GM12878 (cell line): ENCODE data around the gene ADGRG1. TPM values are rescaled to one million over a fixed set of nuclear protein-coding genes. Genes with fewer than 3 reads are reported as not detected.
A peak's percentile ranks its signal among the peaks of the same experiment; 100 is the strongest.

Experiments
- BACH1 ChIP-seq: fragments of 450-650 bp; IDR thresholded peaks from 2 replicates; pipeline ENCODE4 v1.6.1; 2017; ENCODE audit warnings: mild to moderate bottlenecking, borderline replicate concordance
- BCLAF1 ChIP-seq: fragments of 450-650 bp; IDR thresholded peaks from 2 replicates; pipeline ENCODE4 v1.6.1; 2017; ENCODE audit warnings: antibody characterized with exemption, mild to moderate bottlenecking, moderate library complexity
- DPF2 ChIP-seq: fragments of 450-650 bp; IDR thresholded peaks from 2 replicates; pipeline ENCODE4 v1.6.1; 2017; ENCODE audit warnings: mild to moderate bottlenecking
- HDAC6 ChIP-seq: fragments of 200-600 bp; sonication (generic); IDR thresholded peaks from one replicate; pipeline ENCODE4 v1.8.0; 2017; ENCODE audit warnings: antibody characterized with exemption; ENCODE audit not compliant: unreplicated experiment
- NFXL1 ChIP-seq: fragments of 450-650 bp; IDR thresholded peaks from 2 replicates; pipeline ENCODE4 v1.6.1; 2017; ENCODE audit warnings: antibody characterized with exemption, mild to moderate bottlenecking, borderline replicate concordance
- NFYB ChIP-seq: IDR thresholded peaks from 2 replicates; pipeline ENCODE4 v1.6.1; 2011; ENCODE audit warnings: low read depth, mild to moderate bottlenecking, low read length, improper control_type of control experiment, moderate library complexity; ENCODE audit not compliant: insufficient read depth
- NR2C2 ChIP-seq: IDR thresholded peaks from 2 replicates; pipeline ENCODE4 v1.6.1; 2011; ENCODE audit warnings: borderline replicate concordance, low read depth; ENCODE audit not compliant: control insufficient read depth, insufficient read length
- PML ChIP-seq: IDR thresholded peaks from 2 replicates; pipeline ENCODE4 v1.6.1; 2012; ENCODE audit warnings: low read length, inconsistent platforms
- SKIL ChIP-seq: fragments of 450-650 bp; IDR thresholded peaks from 2 replicates; pipeline ENCODE4 v1.6.1; 2017; ENCODE audit warnings: mild to moderate bottlenecking, low read depth, inconsistent platforms; ENCODE audit not compliant: poor library complexity, severe bottlenecking
- STAT3 ChIP-seq: IDR thresholded peaks from 2 replicates; pipeline ENCODE4 v1.6.1; 2011; ENCODE audit warnings: low read depth, low read length, improper control_type of control experiment
- USF1 ChIP-seq: IDR thresholded peaks from 2 replicates; pipeline ENCODE4 v1.6.1; 2011; ENCODE audit warnings: borderline replicate concordance, low read depth, mild to moderate bottlenecking, moderate library complexity, mixed read lengths, low read length; ENCODE audit not compliant: insufficient read depth; ENCODE audit errors: extremely low read length
- ZNF592 ChIP-seq: fragments of 450-650 bp; IDR thresholded peaks from 2 replicates; pipeline ENCODE4 v1.6.1; 2017; ENCODE audit warnings: mild to moderate bottlenecking, moderate library complexity
- polyA plus RNA-seq, 11 experiments: library from polyadenylated mRNA; depleted of rRNA in 4 of 11; unstranded in 6 of 11; stranded (reverse) in 5 of 11; fragments of >200 nt; fragmentation: Nextera tagmentation in 4 of 11; fragmentation: Illumina TruSeq in 1 of 11; extraction: Ambion mirVana in 4 of 11; extraction: Trizol in 1 of 11; gene quantifications; 1 replicate in 1 of 11; 2 replicates in 10 of 11; pipeline versions ENCODE4 v1.2.1 to v1.2.3, GENCODE V29; 2011 to 2016; ENCODE audit warnings: inconsistent platforms in 2 of 11, missing spikeins in 2 of 11, low read depth in 1 of 11
- total RNA-seq, 4 experiments: library from RNA; depleted of rRNA in 3 of 4; stranded (reverse); fragments of >200 nt in 3 of 4; fragmentation: Illumina TruSeq in 1 of 4; extraction: Trizol in 1 of 4; gene quantifications; 2 replicates each; pipeline versions ENCODE4 v1.2.1 to v1.2.3, GENCODE V29; 2013 to 2021
- TF ChIP-seq, protein P1 (sequence below): fragments of 150-350 bp; IDR thresholded peaks from 2 replicates; pipeline ENCODE4 v1.6.1; 2016; ENCODE audit warnings: low read depth, low read length
- TF ChIP-seq, protein P2 (sequence below): IDR thresholded peaks from 2 replicates; pipeline ENCODE4 v1.6.1; 2012; ENCODE audit warnings: low read depth, low read length, improper control_type of control experiment

Gene ADGRG1
- total and polyA plus RNA-seq, 10 of the 15 experiments (the other 5 are each of a cell fraction or from before 2014, with no cell fraction given), result 0.07 to 2.0 (median 0.75) TPM

- TF ChIP-seq USF1 (no peak), NFYB (0 out of 2 replicates have a peak, but pooled peaks have one; percentile 45), BCLAF1 (no peak), DPF2 (peak; percentile 96), BACH1 (peak; percentile 79; the same call in 1 of the 2 replicates), HDAC6 (no peak), STAT3 (no peak), SKIL (peak; percentile 82), ZNF592 (no peak), NFXL1 (no peak), NR2C2 (no peak), PML (peak; percentile 68; the same call in 1 of the 2 replicates)
- TF ChIP-seq, protein P1, sequence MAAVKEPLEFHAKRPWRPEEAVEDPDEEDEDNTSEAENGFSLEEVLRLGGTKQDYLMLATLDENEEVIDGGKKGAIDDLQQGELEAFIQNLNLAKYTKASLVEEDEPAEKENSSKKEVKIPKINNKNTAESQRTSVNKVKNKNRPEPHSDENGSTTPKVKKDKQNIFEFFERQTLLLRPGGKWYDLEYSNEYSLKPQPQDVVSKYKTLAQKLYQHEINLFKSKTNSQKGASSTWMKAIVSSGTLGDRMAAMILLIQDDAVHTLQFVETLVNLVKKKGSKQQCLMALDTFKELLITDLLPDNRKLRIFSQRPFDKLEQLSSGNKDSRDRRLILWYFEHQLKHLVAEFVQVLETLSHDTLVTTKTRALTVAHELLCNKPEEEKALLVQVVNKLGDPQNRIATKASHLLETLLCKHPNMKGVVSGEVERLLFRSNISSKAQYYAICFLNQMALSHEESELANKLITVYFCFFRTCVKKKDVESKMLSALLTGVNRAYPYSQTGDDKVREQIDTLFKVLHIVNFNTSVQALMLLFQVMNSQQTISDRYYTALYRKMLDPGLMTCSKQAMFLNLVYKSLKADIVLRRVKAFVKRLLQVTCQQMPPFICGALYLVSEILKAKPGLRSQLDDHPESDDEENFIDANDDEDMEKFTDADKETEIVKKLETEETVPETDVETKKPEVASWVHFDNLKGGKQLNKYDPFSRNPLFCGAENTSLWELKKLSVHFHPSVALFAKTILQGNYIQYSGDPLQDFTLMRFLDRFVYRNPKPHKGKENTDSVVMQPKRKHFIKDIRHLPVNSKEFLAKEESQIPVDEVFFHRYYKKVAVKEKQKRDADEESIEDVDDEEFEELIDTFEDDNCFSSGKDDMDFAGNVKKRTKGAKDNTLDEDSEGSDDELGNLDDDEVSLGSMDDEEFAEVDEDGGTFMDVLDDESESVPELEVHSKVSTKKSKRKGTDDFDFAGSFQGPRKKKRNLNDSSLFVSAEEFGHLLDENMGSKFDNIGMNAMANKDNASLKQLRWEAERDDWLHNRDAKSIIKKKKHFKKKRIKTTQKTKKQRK, result no peak
- TF ChIP-seq, protein P2, sequence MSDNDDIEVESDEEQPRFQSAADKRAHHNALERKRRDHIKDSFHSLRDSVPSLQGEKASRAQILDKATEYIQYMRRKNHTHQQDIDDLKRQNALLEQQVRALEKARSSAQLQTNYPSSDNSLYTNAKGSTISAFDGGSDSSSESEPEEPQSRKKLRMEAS, result peak; percentile 27; the same call in 1 of the 2 replicates
Measured at GRCh38 chr16:57601801-57602478, 26.5 kb upstream of the ADGRG1 start (continued).
